ENCODE measurements around the gene WWC1.

DNA sequence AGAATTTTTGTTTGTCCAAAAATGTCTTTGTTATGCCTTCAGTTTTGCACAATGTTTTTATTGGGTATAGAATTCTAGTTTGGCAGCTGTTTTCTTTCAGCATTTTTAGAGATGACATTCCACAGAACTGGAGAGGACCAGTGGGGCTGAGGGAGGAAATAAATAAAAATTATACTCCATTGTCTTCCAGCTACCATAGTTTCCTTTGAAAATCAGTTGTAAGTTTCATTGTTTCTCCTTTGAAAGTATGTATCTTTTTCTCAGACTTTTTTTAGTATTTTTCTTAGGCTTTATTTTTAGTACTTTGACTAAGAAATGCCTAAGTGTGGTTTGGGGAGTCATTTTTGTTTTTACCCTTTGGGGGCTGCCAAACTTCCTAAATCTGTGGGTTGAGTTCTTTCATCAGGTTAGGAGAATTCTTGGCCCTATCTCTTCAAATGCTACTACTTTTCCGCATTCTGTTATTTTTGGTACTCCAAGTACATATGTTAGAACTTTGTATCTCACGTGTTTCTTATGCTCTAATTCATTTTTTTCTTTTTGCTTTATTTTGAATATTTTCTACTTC is 222.5 kb downstream of the WWC1 start:
- TF ChIP-seq, protein P1, sequence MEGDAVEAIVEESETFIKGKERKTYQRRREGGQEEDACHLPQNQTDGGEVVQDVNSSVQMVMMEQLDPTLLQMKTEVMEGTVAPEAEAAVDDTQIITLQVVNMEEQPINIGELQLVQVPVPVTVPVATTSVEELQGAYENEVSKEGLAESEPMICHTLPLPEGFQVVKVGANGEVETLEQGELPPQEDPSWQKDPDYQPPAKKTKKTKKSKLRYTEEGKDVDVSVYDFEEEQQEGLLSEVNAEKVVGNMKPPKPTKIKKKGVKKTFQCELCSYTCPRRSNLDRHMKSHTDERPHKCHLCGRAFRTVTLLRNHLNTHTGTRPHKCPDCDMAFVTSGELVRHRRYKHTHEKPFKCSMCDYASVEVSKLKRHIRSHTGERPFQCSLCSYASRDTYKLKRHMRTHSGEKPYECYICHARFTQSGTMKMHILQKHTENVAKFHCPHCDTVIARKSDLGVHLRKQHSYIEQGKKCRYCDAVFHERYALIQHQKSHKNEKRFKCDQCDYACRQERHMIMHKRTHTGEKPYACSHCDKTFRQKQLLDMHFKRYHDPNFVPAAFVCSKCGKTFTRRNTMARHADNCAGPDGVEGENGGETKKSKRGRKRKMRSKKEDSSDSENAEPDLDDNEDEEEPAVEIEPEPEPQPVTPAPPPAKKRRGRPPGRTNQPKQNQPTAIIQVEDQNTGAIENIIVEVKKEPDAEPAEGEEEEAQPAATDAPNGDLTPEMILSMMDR (IDR thresholded peaks at IDR 0.05; ENCODE audit: insufficient read depth, low read depth, low read length) = no peak
- no peak for TF ChIP-seq EZH2 (IDR thresholded peaks at IDR 0.05; ENCODE audit: insufficient read depth, low read length)
